Renal cortex interstitium (tissue), 3 donors: ENCODE results near the gene LSP1. TPM values are rescaled to one million over a fixed set of nuclear protein-coding genes. Genes with fewer than 3 reads are reported as not detected.

Experiments used
- polyA plus RNA-seq, 3 donors: library from polyadenylated mRNA; unstranded; fragments of 120-200 nt; gene quantifications; one replicate each; pipeline ENCODE4 v1.2.1, GENCODE V29; 2013; ENCODE audit not compliant: insufficient read length in 3 of 3

LSP1 gene
- polyA plus RNA-seq, 3 donors: 4.5 to 9.2 (median 7.9) TPM

Other genes starting within 250 kb of the LSP1 start
- gene KRTAP5-3, start 244.6 kb upstream of the LSP1 start, polyA plus RNA-seq: not detected
- not detected for gene KRTAP5-4, start 230.9 kb upstream of the LSP1 start, polyA plus RNA-seq
- gene KRTAP5-5, start 223.3 kb upstream of the LSP1 start, polyA plus RNA-seq: not detected
- gene KRTAP5-6, start 155.9 kb upstream of the LSP1 start, polyA plus RNA-seq: not detected
- gene IFITM10, start 102.5 kb upstream of the LSP1 start, polyA plus RNA-seq: under 1 TPM; 0.11 to 0.28 (median 0.23) TPM
- gene CTSD, start 89.2 kb upstream of the LSP1 start, polyA plus RNA-seq: 100 to 1,000 TPM; 195 to 261 (median 236) TPM
- gene SYT8, start 18.1 kb upstream of the LSP1 start, polyA plus RNA-seq: under 1 TPM in 2 of 3 donors, not detected in 1; 0.39 to 0.56 TPM
- 1 to 10 TPM in 1 of 3 donors, under 1 TPM in 2; 0.45 to 6.1 (median 0.53) TPM for gene TNNI2, start 14.1 kb upstream of the LSP1 start, polyA plus RNA-seq
- gene PRR33, start 38.8 kb downstream of the LSP1 start, polyA plus RNA-seq: under 1 TPM in 2 of 3 donors, not detected in 1; 0.29 to 0.32 TPM
- gene TNNT3, start 66.6 kb downstream of the LSP1 start, polyA plus RNA-seq: 10 to 100 TPM in 1 of 3 donors, 1 to 10 TPM in 2; 7.3 to 10.5 (median 9.7) TPM
- 10 to 100 TPM; 48.7 to 71.6 (median 52.2) TPM for gene MRPL23, start 94.2 kb downstream of the LSP1 start, polyA plus RNA-seq
- gene H19, start 144.8 kb downstream of the LSP1 start, polyA plus RNA-seq: 1,000 to 10,000 TPM; 2,437 to 3,512 (median 2,541) TPM